ENCODE data around the gene SLC9A3.
A peak's percentile ranks its signal among the peaks of the same experiment; 100 is the strongest.

The SLC9A3 gene

DNA sequence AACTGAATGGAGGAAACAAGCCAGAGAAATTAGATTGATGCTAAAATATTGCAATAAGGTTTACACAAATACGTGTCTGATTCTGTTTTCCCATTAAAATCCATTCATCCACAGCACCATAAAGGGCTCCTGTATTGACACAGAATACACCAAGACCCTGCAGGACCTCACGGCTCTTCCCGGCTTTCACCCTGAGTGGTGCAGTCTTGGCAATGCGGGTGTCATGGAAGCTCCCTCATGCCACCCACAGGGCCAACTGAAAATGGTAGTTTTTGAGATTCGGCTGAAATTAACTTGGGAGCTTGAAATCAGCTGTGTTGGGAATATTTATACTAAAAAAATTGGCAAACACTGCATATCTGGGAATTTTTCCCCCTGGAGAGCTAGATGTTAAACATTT, 98.5 kb downstream of the SLC9A3 start:
- ChIA-PET POLR2A (no interaction called here), CTCF (interaction anchor here (0.6 to 2.4 kb wide), 4 partner anchors 109 to 399 kb away, joined by 3 to 15 read pairs (median 4); no protein-coding TSS in a partner anchor)
- Histone ChIP-seq H3K4me3 (ENCODE audit: low read depth, low read length) (no peak overlapping the region), H3K36me3 (ENCODE audit: control insufficient read depth in 2 of 2, insufficient read depth in 1 of 2, low read length in 2 of 2) (peaks cover 0 to 41% of the 10 kb centered on the region in 2 experiments; a peak in 2 of 3 replicates), H3K4me1 (ENCODE audit: control insufficient read depth, insufficient read depth, low read length) (0 out of 2 replicates have a peak, but pooled peaks cover 2% of the 10 kb centered on the region), H3K27ac (ENCODE audit: extremely low read depth, low read depth, low read length) (no peak overlapping the region), H3K9me3 (ENCODE audit: control insufficient read depth, insufficient read depth, low read depth, low read length) (no peaks in the 10 kb centered on the region)
- TF ChIP-seq OSR2 (tag by site-specific recombination; IDR thresholded peaks at IDR 0.05) (no peak), ZNF19 (tag by site-specific recombination; IDR thresholded peaks at IDR 0.05; ENCODE audit: low read depth) (no peak), ZNF626 (tag by site-specific recombination; IDR thresholded peaks at IDR 0.05) (no peak), KLF8 (tag by site-specific recombination; IDR thresholded peaks at IDR 0.05) (no peak), ZNF433 (tag by site-specific recombination; IDR thresholded peaks at IDR 0.05; ENCODE audit: low read depth) (no peak), ZNF548 (tag by site-specific recombination; IDR thresholded peaks at IDR 0.05) (no peak), KLF7 (tag by site-specific recombination; IDR thresholded peaks at IDR 0.05; ENCODE audit: borderline replicate concordance) (no peak), FEZF1 (tag by site-specific recombination; IDR thresholded peaks at IDR 0.05) (no peak), ZNF654 (tag by site-specific recombination; IDR thresholded peaks at IDR 0.05; ENCODE audit: low read depth) (peak; percentile 25; the same call in 1 of the 2 replicates), MYNN (tag by site-specific recombination; IDR thresholded peaks at IDR 0.05; ENCODE audit: borderline replicate concordance) (no peak), IKZF3 (tag by site-specific recombination; IDR thresholded peaks at IDR 0.05) (0 out of 2 replicates have a peak, but pooled peaks have one; percentile 10)
- TF ChIP-seq, protein P1, sequence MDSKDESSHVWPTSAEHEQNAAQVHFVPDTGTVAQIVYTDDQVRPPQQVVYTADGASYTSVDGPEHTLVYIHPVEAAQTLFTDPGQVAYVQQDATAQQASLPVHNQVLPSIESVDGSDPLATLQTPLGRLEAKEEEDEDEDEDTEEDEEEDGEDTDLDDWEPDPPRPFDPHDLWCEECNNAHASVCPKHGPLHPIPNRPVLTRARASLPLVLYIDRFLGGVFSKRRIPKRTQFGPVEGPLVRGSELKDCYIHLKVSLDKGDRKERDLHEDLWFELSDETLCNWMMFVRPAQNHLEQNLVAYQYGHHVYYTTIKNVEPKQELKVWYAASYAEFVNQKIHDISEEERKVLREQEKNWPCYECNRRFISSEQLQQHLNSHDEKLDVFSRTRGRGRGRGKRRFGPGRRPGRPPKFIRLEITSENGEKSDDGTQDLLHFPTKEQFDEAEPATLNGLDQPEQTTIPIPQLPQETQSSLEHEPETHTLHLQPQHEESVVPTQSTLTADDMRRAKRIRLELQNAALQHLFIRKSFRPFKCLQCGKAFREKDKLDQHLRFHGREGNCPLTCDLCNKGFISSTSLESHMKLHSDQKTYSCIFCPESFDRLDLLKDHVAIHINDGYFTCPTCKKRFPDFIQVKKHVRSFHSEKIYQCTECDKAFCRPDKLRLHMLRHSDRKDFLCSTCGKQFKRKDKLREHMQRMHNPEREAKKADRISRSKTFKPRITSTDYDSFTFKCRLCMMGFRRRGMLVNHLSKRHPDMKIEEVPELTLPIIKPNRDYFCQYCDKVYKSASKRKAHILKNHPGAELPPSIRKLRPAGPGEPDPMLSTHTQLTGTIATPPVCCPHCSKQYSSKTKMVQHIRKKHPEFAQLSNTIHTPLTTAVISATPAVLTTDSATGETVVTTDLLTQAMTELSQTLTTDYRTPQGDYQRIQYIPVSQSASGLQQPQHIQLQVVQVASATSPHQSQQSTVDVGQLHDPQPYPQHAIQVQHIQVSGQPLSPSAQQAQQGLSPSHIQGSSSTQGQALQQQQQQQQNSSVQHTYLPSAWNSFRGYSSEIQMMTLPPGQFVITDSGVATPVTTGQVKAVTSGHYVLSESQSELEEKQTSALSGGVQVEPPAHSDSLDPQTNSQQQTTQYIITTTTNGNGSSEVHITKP (tag by site-specific recombination; IDR thresholded peaks at IDR 0.05): peak; percentile 85
- TF ChIP-seq, protein P2, sequence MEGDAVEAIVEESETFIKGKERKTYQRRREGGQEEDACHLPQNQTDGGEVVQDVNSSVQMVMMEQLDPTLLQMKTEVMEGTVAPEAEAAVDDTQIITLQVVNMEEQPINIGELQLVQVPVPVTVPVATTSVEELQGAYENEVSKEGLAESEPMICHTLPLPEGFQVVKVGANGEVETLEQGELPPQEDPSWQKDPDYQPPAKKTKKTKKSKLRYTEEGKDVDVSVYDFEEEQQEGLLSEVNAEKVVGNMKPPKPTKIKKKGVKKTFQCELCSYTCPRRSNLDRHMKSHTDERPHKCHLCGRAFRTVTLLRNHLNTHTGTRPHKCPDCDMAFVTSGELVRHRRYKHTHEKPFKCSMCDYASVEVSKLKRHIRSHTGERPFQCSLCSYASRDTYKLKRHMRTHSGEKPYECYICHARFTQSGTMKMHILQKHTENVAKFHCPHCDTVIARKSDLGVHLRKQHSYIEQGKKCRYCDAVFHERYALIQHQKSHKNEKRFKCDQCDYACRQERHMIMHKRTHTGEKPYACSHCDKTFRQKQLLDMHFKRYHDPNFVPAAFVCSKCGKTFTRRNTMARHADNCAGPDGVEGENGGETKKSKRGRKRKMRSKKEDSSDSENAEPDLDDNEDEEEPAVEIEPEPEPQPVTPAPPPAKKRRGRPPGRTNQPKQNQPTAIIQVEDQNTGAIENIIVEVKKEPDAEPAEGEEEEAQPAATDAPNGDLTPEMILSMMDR (tag by site-specific recombination; IDR thresholded peaks at IDR 0.05): 0 out of 2 replicates have a peak, but pooled peaks have one; percentile 15
- TF ChIP-seq, protein P3, sequence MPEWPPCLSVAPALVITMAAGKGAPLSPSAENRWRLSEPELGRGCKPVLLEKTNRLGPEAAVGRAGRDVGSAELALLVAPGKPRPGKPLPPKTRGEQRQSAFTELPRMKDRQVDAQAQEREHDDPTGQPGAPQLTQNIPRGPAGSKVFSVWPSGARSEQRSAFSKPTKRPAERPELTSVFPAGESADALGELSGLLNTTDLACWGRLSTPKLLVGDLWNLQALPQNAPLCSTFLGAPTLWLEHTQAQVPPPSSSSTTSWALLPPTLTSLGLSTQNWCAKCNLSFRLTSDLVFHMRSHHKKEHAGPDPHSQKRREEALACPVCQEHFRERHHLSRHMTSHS (tag by site-specific recombination; IDR thresholded peaks at IDR 0.05): no peak
- TF ChIP-seq, protein P4, sequence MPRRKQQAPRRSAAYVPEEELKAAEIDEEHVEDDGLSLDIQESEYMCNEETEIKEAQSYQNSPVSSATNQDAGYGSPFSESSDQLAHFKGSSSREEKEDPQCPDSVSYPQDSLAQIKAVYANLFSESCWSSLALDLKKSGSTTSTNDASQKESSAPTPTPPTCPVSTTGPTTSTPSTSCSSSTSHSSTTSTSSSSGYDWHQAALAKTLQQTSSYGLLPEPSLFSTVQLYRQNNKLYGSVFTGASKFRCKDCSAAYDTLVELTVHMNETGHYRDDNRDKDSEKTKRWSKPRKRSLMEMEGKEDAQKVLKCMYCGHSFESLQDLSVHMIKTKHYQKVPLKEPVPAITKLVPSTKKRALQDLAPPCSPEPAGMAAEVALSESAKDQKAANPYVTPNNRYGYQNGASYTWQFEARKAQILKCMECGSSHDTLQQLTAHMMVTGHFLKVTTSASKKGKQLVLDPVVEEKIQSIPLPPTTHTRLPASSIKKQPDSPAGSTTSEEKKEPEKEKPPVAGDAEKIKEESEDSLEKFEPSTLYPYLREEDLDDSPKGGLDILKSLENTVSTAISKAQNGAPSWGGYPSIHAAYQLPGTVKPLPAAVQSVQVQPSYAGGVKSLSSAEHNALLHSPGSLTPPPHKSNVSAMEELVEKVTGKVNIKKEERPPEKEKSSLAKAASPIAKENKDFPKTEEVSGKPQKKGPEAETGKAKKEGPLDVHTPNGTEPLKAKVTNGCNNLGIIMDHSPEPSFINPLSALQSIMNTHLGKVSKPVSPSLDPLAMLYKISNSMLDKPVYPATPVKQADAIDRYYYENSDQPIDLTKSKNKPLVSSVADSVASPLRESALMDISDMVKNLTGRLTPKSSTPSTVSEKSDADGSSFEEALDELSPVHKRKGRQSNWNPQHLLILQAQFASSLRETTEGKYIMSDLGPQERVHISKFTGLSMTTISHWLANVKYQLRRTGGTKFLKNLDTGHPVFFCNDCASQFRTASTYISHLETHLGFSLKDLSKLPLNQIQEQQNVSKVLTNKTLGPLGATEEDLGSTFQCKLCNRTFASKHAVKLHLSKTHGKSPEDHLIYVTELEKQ (tag by site-specific recombination; IDR thresholded peaks at IDR 0.05; ENCODE audit: borderline replicate concordance): no peak
- TF ChIP-seq, protein P5, sequence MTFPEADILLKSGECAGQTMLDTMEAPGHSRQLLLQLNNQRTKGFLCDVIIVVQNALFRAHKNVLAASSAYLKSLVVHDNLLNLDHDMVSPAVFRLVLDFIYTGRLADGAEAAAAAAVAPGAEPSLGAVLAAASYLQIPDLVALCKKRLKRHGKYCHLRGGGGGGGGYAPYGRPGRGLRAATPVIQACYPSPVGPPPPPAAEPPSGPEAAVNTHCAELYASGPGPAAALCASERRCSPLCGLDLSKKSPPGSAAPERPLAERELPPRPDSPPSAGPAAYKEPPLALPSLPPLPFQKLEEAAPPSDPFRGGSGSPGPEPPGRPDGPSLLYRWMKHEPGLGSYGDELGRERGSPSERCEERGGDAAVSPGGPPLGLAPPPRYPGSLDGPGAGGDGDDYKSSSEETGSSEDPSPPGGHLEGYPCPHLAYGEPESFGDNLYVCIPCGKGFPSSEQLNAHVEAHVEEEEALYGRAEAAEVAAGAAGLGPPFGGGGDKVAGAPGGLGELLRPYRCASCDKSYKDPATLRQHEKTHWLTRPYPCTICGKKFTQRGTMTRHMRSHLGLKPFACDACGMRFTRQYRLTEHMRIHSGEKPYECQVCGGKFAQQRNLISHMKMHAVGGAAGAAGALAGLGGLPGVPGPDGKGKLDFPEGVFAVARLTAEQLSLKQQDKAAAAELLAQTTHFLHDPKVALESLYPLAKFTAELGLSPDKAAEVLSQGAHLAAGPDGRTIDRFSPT (tag by site-specific recombination; IDR thresholded peaks at IDR 0.05): no peak
- TF ChIP-seq, protein P6, sequence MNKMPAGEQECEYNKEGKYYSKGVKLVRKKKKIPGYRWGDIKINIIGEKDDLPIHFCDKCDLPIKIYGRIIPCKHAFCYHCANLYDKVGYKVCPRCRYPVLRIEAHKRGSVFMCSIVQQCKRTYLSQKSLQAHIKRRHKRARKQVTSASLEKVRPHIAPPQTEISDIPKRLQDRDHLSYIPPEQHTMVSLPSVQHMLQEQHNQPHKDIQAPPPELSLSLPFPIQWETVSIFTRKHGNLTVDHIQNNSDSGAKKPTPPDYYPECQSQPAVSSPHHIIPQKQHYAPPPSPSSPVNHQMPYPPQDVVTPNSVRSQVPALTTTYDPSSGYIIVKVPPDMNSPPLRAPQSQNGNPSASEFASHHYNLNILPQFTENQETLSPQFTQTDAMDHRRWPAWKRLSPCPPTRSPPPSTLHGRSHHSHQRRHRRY (tag by site-specific recombination; IDR thresholded peaks at IDR 0.05): no peak
- TF ChIP-seq, protein P7, sequence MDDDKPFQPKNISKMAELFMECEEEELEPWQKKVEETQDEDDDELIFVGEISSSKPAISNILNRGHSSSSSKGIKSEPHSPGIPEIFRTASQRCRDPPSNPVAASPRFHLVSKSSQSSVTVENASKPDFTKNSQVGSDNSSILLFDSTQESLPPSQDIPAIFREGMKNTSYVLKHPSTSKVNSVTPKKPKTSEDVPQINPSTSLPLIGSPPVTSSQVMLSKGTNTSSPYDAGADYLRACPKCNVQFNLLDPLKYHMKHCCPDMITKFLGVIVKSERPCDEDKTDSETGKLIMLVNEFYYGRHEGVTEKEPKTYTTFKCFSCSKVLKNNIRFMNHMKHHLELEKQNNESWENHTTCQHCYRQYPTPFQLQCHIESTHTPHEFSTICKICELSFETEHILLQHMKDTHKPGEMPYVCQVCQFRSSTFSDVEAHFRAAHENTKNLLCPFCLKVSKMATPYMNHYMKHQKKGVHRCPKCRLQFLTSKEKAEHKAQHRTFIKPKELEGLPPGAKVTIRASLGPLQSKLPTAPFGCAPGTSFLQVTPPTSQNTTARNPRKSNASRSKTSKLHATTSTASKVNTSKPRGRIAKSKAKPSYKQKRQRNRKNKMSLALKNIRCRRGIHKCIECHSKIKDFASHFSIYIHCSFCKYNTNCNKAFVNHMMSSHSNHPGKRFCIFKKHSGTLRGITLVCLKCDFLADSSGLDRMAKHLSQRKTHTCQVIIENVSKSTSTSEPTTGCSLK (tag by site-specific recombination; IDR thresholded peaks at IDR 0.05): no peak
- TF ChIP-seq, protein P8, sequence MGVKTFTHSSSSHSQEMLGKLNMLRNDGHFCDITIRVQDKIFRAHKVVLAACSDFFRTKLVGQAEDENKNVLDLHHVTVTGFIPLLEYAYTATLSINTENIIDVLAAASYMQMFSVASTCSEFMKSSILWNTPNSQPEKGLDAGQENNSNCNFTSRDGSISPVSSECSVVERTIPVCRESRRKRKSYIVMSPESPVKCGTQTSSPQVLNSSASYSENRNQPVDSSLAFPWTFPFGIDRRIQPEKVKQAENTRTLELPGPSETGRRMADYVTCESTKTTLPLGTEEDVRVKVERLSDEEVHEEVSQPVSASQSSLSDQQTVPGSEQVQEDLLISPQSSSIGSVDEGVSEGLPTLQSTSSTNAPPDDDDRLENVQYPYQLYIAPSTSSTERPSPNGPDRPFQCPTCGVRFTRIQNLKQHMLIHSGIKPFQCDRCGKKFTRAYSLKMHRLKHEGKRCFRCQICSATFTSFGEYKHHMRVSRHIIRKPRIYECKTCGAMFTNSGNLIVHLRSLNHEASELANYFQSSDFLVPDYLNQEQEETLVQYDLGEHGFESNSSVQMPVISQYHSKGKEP (tag by site-specific recombination; IDR thresholded peaks at IDR 0.05): no peak
